ENCODE measurements around the gene CUL3.

GRCh38 chr2:224579411-224579810 is 5.8 kb downstream of the CUL3 start:
- TF ChIP-seq EZH2 (IDR thresholded peaks at IDR 0.05) (no peak), POLR2AphosphoS5 (IDR thresholded peaks at IDR 0.05; ENCODE audit: borderline replicate concordance, low read depth, low read length) (no peak)

Data from SK-N-MC (cell line).